AG10803 (cell line): Measurements from ENCODE around the gene TICAM2.

ENCODE experiments used
- DNase-seq: peaks from one replicate; pipeline ENCODE4 v3.0.0; 2010; ENCODE audit warnings: low read depth
- H3K4me3 ChIP-seq: 2 replicates; pipeline ENCODE4 v1.5.1; 2011; ENCODE audit warnings: mild to moderate bottlenecking, low read length, control low read depth
- TF ChIP-seq, protein P1 (sequence below): conservative IDR thresholded peaks from 2 replicates; pipeline ENCODE4 v1.5.1; 2011; ENCODE audit warnings: mild to moderate bottlenecking, low read length, control low read depth, inconsistent platforms

TICAM2 gene

DNA sequence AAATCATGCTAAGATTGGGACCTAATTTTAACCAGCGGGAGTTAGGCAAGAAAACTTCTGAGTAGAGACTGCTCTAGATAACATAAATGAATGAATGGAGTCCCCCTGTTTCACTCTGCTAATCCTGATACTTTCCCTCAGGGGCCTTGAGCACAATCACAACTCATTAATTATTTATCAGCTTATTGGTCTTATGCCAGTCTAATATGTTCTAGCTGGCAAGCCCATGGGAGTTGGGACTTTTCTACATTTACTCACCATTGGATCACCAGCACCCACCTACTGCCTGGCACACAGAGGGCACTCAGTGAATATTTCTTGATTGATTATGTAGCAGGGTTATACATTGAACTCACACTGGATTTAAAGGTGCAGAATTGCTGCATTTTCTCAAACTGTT lies 37.1 kb upstream of the TICAM2 start:
- DNase-seq = no peak
- no peak overlapping the region for H3K4me3 ChIP-seq
- TF ChIP-seq, protein P1, sequence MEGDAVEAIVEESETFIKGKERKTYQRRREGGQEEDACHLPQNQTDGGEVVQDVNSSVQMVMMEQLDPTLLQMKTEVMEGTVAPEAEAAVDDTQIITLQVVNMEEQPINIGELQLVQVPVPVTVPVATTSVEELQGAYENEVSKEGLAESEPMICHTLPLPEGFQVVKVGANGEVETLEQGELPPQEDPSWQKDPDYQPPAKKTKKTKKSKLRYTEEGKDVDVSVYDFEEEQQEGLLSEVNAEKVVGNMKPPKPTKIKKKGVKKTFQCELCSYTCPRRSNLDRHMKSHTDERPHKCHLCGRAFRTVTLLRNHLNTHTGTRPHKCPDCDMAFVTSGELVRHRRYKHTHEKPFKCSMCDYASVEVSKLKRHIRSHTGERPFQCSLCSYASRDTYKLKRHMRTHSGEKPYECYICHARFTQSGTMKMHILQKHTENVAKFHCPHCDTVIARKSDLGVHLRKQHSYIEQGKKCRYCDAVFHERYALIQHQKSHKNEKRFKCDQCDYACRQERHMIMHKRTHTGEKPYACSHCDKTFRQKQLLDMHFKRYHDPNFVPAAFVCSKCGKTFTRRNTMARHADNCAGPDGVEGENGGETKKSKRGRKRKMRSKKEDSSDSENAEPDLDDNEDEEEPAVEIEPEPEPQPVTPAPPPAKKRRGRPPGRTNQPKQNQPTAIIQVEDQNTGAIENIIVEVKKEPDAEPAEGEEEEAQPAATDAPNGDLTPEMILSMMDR = no peak

DNA sequence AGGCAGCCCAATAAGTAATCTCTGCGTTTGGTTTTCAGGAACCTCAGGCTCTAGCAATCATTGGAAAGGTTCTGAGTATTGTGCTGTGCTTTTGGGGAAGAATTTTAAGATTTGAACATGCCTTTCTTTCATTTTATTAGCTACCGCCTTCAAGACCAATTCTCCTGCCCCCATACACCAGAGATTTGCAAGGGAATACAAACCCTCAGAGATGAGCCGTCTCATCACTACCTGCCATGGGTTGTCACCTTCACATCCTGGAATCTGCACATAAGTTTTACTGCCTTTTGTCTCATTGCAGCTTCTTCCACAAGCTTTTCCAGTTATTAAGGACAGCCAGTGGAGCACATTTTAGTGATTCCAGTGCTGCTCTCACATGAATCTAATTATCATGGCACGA lies 35.2 kb upstream of the TICAM2 start:
- TF ChIP-seq, protein P1 = no peak

DNA sequence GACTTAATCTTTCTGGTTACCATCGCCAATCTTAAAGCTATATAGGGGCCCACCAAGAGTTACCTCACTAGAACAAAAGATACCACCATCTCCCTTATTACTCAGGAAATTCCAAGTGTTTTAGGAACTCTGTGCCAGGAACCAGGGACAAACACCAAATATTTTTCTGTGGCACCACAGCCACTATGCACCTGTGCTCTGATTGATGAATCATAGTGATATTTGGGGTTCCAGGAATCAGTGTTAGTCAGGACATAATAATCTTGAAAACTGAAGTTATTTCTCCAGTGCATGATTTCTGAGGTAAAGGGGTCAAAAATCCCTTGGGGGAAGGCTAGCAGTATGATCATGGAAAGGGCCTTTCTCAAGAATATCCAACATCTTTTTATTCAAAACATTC lies 33.7 kb upstream of the TICAM2 start:
- no peak for DNase-seq
- TF ChIP-seq, protein P1 = no peak
- H3K4me3 ChIP-seq = no peak overlapping the region

More for the DNA sequence above, 35.2 kb upstream of the TICAM2 start:
- H3K4me3 ChIP-seq = no peak overlapping the region
- DNase-seq = no peak

DNA sequence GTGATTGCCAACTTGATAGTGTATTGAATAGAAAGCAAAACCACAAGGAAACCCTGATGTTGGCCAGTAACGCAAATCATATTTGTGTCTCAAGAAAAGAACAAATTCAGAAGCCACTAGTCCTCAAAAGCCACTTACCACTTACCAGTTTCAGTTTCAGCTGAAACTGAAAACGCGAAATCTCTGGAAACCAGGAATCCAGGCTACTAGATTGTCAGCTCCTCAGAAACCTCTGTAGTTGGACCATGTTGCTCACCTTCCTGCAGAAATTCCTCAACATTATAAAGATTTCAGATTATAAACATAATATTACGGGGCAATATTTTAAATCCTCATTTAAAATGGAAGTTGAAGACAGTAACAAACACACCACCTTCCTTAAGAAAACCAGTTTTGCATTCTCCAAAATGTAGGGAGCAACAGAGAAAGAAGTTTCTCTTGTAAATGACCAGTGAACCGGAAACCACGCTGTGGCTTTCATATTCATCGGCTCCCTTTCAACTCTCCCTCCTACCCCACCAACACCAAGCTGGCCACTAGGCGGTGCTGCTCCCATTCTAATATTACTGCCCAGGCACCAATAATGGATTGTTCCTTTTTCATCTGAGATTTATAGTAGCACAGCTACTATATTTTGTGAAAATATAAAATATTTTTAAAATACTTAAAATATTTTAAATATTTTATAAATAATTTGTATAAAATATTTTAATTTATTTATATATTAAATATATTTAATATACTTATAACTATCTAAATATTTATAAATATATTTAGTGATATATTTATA lies 32.3 kb upstream of the TICAM2 start:
- TF ChIP-seq, protein P1 = peak; percentile 97
- DNase-seq = peak; percentile 73

DNA sequence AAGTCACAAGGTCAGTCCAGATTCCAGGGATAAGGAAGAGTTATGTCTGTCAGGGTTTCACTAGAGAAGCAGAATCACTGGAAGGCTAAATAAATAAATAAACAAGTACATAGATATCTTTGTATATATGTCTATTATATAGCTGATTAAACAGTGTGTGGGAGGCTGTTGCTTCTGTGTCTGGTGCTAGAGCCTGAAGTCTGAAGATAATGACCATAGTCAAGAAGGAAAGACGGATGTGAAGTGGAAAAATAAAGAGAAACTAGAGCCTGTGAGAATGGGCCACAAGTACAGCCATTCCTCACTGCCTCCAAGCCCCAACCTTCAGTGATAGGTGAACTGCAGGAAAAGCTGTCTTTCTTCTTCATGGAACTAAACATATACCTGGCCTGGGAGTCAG lies 27.6 kb upstream of the TICAM2 start:
- TF ChIP-seq, protein P1 = no peak
- H3K4me3 ChIP-seq = no peak overlapping the region
- no peak for DNase-seq

More for the DNA sequence above, 32.3 kb upstream of the TICAM2 start:
- H3K4me3 ChIP-seq = peak overlapping the region; percentile 55

DNA sequence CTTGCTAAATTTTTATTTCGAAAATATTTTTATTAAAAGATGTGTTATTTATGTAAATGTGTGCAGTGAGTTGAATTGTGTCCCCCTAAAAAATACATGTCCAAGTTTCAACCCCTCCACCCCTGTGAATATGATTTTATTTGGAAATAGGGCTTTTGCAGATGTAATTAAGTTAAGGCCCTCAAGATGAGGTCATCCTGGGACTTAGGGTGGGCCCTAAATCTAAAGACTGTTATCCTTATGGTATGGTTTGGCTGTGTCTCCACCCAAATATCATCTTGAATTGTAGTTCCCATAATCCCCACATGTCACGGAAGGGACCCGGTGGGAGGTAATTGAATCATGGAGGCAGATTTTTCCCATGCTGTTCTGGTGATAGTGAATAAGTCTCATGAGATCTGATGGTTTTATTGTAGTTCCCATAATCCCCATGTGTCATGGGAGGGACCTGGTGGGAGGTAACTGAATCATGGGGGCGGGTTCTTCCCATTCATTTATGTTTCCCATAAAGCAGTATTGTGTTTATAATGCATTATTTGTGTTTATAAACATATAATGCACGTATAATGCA lies 25.1 kb upstream of the TICAM2 start:
- H3K4me3 ChIP-seq = no peak overlapping the region
- TF ChIP-seq, protein P1 = no peak
- no peak for DNase-seq

DNA sequence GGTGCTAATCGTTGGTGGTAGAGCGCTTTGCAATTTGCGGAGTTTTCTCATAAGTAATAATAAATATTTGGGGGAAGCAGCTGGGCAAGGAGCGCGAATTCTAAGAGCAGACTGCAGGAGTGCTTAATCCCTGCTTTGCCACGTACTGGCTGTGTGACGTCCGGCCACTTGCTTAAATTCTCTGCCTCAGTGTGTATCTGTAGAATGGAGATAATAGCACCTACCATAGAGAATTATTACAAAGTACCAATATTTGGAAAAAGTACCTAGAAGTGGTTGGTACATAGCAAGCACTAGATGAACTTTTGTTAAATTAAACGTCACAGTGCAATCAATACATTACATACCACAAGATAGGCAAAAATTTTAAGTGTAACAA lies 24.2 kb upstream of the TICAM2 start:
- DNase-seq = peak; percentile 60
- H3K4me3 ChIP-seq = peak overlapping the region; percentile 88
- TF ChIP-seq, protein P1 = no peak
